Inflammatory macrophage treated with lipopolysaccharide for 1 hour (primary cell): Measurements from ENCODE around the gene TAS2R10.
"Not testable (repeated sequence)": the region's sequence is repeated elsewhere in the genome, so short reads cannot be mapped to it uniquely, and the experiment has no call there.

ENCODE experiments used
- DNase-seq, 2 donors: peaks; one replicate each; pipeline ENCODE4 v3.0.0-alpha.2; 2020 to 2022

Gene TAS2R10

GRCh38 chr12:10826258-10826657, at the start of gene TAS2R10:
TAS2R10 (minus strand) TSS chr12:10826358; CDS start chr12:10826269, 89 bp downstream.
- no peak for DNase-seq

DNA sequence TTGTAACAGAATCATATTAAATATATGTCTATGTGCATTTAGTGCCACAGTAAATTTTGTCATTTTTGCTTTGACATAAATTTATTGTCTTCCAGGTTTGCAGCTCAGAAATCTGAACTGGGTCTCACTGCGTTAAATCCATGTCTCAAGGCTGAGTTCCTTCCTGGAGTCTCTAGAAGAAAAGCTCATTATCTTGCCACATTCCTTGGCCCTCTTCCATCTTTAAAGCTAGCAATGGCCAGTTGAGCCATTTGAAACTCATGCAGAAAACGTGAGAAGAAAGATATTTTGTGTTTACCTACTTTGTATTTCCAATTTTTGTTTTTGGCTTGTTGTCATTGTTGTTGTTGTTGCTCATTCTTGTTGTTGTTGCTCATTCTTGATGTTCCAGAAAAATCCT, 47.2 kb upstream of the TAS2R10 start:
- no peak for DNase-seq

- no peak for DNase-seq
Observed at GRCh38 chr12:10867381-10867780, 41.2 kb upstream of the TAS2R10 start.

DNA sequence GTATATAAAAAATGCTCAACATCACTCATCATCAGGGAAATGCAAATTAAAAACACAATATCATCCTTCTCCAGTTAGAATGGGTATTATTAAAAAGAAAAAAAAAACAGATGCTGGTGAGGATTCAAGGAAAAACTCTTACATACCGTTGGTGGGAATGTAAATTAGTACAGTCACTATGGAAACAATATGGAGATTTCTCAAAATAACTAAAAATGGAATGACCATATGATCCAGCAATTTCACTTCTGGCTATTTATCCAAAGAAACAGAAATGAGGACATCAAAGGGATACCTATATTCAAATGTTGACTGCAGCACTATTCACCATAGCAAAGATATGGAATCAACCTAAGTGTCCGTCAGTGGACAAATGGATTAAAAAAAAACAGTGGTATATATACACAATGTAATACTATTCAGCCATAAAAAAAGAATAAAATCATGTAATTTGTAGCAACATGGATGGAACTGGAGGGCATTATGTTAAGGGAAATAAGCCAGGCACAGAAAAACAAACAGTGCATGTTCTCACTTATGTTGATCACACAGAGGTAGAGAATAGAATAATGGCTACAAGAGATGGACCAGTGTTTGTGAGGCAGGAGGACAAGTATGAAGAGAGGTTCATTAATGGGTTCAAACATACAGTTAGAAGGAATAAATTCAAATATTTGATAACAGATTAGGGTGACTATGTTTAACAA, 37.5 kb upstream of the TAS2R10 start:
- no peak for DNase-seq

- DNase-seq: no peak
Observed at GRCh38 chr12:10861366-10861765, 35.2 kb upstream of the TAS2R10 start.

DNA sequence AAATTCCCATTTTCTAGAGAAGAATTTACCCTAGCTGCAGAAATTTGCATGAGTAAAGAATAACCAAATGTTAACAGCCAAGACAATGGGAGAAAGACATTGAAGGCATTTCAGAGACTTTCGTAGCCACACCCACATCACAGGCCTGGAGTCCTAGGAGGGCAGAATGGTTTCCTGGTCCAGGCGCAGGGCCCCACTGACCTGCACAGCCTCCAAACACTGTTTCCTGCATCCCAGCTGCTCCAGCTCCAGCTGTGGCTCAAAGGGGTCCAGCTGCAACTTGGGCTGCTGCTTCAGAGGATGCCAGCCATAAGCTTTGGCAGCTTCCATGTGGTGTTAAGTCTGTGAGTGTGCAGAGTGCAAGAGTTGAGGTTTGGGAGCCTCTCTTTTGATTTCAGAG, 29.6 kb upstream of the TAS2R10 start:
- no peak for DNase-seq

DNA sequence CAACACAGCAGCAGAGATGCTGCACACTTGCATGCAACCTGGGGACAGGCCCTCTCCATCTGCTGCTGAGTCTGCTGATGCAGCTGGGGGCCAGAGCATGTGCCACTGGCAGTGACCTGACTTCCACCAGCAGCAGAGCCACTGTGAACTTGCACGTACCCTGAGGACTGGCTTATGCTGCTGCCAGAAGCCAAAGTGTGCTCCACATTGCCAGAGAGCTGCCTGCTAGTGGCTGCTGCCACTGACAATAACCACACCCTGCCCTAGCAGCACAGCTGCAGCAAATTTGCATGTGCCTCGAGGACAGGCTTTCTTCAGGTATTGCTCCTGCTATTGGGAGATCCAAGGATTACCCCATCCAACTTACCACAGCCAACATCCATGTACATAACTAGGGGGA, 27.6 kb upstream of the TAS2R10 start:
- no peak for DNase-seq

DNA sequence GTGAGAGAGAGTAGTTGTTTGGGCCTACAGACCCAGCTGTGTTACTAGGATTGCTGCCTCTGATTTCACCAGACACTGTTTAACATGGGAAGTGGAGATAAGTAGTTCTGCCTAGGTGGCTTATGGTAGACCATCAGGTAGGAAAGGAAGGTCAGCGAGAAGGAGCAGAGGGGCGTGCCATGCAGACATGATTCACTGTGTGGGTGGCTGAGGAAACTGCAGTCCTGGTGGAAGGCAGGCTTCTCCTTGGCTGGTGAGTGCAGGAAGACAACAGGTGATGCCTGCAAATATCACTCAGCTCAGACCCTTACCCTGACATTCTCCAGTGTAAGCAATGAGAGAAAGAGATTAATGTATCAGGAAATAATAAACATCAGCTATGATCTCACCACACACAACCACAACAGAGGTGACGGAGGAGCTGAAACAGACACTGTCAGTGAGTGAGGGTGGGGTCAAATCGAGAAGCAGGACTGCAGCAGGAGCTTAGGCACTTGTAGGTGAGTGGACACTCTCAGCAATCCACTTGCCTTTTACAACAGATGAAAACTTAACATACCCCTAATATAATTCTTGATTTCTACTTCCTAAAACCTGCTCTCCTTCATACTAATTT, 25.2 kb upstream of the TAS2R10 start:
- no peak for DNase-seq

DNA sequence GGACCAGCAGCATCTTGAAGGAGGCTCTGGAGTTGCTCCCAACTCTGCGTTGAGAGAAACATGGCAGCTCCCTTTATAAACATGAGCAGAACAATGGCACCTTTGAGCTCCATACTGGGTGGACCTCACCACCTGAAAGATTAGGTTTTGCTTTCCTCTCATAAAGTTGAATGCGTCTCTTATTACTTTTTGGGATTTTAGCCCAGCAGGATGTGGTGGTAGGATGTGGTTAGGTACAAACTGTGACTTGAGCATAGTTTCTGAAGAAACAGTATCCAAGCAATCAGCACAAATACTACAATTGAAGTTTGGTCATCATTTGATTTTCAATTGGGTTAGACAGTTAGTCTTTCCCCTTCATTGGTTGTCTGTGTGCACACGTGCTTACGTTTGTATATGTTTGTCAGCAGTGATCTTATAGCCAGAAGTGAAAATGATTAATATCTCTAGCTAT, 23.3 kb upstream of the TAS2R10 start, which contains the start of gene PRR4:
Gene PRR4 (minus strand): TSS at position 51 of the 454 bp plus-strand sequence. CDS start 38 bp downstream, at position 13.
- no peak for DNase-seq

GRCh38 chr12:10847744-10848143, 21.6 kb upstream of the TAS2R10 start:
- no peak for DNase-seq

DNA sequence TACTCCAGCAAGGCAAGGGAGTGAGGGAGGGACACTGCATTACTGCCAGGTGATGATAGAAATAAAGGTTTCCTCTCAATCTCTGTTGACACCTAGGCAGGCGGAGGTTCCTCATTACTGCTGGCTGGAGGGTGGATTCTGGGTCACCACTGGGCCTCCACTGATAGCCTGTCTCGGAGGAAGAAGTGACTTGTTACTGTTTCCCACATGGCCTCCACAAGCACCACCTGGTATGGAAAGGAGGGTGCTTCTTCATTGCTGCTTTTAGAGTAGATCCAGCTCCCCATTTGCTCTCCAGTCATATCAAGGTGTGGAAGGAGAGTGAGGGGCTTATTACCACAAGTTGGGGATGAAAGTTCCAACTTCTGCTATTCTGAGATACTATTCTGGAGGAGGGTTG, 16.7 kb upstream of the TAS2R10 start:
- DNase-seq: no peak

GRCh38 chr12:10838461-10838860, 12.3 kb upstream of the TAS2R10 start:
- DNase-seq: no peak

DNA sequence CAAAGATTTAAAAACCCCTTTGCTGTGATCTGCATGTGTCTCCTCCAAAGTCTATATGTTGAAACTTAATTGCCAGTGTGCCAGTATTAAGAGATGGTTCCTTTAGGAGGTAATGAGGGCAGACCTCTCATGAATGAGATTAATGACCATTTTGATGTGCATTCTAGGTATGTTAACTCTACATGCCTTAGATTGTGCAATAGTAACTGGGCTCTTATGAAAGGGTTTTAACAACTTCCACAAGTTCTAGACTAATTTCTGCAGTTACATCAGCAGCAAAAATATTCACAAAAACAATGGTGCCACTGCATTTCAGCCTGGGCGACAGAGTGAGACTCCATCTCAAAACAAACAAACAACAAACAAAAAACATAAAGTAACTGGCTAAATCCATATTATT, 3.8 kb upstream of the TAS2R10 start:
- DNase-seq: no peak

GRCh38 chr12:10824957-10825356, 1.2 kb downstream of the TAS2R10 start:
- DNase-seq: no peak

GRCh38 chr12:10811883-10812536, 14.1 kb downstream of the TAS2R10 start:
- DNase-seq: no peak

GRCh38 chr12:10810068-10810467, 16.1 kb downstream of the TAS2R10 start, which contains the start of gene TAS2R9:
TAS2R9 (minus strand) TSS chr12:10810168; CDS start chr12:10810075, 93 bp downstream.
- DNase-seq: no peak

DNA sequence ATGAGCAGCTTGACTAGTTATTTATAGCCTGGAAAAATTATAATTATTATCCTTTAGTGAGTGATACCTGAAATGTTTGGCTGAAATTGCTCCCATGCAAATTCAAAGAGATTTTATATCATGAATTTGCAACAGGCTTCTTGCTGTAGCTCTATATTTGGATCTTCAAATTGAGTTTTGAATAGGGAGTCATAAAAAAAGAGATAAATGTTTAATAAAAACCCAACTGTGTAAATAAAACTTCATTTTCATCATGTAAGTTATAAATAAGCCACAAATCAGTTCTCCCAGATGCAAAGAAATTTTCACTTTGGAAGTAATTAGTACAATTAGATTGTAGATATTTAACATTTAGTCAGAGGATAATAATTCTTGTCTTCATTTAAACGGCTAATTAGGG, 19.0 kb downstream of the TAS2R10 start, which contains the start of gene TAS2R8:
Gene TAS2R8 (minus strand): TSS at position 101 of the 400 bp plus-strand sequence. CDS start 306 bp downstream, outside the sequence.
- DNase-seq: no peak

- DNase-seq: no peak
Observed at GRCh38 chr12:10802587-10802986, 23.6 kb downstream of the TAS2R10 start, which contains the start of gene TAS2R7. TAS2R7 (minus strand) TSS chr12:10802627; CDS start chr12:10802570, 57 bp downstream.

- no peak for DNase-seq
Observed at GRCh38 chr12:10801741-10802140, 24.4 kb downstream of the TAS2R10 start.

GRCh38 chr12:10794222-10794621, 31.9 kb downstream of the TAS2R10 start:
- no peak for DNase-seq

DNA sequence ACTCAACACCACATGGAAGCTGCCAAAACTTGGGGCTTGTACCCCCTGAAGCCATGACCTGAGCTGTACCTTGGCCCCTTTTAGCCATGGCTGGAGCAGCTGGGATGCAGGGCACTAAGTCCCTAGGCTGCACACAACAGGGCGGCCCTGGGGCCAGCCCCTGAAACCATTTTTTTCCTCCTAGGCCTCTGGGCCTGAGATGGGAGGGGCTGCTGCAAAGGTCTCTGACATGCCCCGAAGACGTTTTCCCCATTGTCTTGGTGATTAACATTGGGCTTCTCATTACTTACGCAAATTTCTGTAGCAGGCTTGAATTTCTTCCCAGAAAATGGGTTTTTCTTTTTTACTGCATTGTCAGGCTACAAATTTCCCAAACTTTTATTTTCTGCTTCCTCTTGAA, 34.4 kb downstream of the TAS2R10 start:
- not testable (repeated sequence) for DNase-seq

DNA sequence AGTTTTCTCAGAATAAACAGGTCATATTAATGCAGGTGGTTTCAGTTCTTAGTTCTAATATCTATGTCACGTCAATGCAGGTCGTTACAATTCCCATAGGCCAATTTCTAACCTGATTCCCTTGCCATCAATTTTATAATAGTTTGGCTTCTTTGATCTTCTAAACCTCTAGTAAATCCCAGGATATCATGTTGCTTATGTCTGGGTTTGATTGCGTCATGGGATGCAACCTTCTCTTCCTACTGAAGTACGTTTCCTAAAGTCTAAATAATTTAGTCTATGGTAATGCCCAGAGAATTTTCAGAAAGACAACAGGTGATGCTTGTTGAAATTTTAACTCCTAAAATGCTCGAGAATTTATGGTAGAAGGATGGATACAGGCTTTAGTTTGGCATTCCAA, 42.9 kb downstream of the TAS2R10 start:
- no peak for DNase-seq

- DNase-seq: no peak
Observed at GRCh38 chr12:10779103-10779502, 47.1 kb downstream of the TAS2R10 start.
